ENCODE data around the gene PITX2. TPM values are rescaled to one million over a fixed set of nuclear protein-coding genes. Genes with fewer than 3 reads are reported as not detected.
A peak's percentile ranks its signal among the peaks of the same experiment; 100 is the strongest.

The PITX2 gene
- total and polyA plus RNA-seq, 2 of the 13 experiments (the other 11 are each of a cell fraction or from before 2014, with no cell fraction given), result not detected

GRCh38 chr4:110653321-110654253 lies 30.7 kb upstream of the PITX2 start:
- H3K27ac ChIP-seq (ENCODE audit: extremely low read length, insufficient read depth, low read length), result no peak overlapping the region
- 18% methylated on average over 6 of the region's 6 CpGs for WGBS (ENCODE audit: low lambda C conversion rate)
- intact Hi-C loops (cut with micrococcal nuclease; ENCODE audit: unreplicated experiment), result no loop called here

DNA sequence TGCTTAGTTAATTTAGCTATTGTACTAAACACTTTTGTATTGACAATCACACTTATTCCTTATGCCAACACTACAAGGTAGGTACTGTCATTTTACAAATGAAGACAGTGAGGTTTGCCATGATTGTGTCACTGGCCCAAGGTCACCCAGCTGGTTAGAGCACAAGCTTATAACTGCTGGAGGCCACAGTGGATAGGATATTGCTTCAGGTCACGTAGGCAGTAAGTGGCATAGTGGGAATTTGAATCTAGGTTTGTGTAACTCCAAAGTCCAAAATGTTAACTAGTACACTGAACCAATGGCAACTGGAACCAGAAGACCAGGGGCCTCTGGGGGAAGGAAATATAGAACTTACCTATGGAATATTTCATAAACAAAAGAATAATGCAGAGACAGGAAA lies 21.1 kb upstream of the PITX2 start:
- Histone ChIP-seq H3K27me3 (ENCODE audit: control insufficient read depth in 1 of 2, insufficient read depth in 2 of 2, low read length in 2 of 2) (peaks cover 0 to 39% of the 10 kb centered on the region in 2 experiments), H3K79me2 (ENCODE audit: insufficient read depth, low read length) (no peaks in the 10 kb centered on the region), H3K4me2 (ENCODE audit: low read depth, low read length) (0 out of 2 replicates have a peak overlapping the region, but pooled peaks have one; percentile 8), H3K9me3 (ENCODE audit: low read length) (no peaks in the 10 kb centered on the region), H3K9ac (ENCODE audit: insufficient read depth, low read depth, low read length) (no peak overlapping the region), H3K4me3 (replicated peaks in 1 of 3; ENCODE audit: insufficient read depth in 1 of 3, low read depth in 2 of 3, low read length in 3 of 3) (no peak overlapping the region), H4K20me1 (ENCODE audit: insufficient read depth, low read length) (no peaks in the 10 kb centered on the region), H2AFZ (ENCODE audit: low read length) (no peak overlapping the region), H3K27ac (ENCODE audit: extremely low read length, insufficient read depth, low read length) (no peak overlapping the region), H3K4me1 (ENCODE audit: insufficient read depth, low read length) (peaks cover 30% of the 10 kb centered on the region), H3K36me3 (replicated peaks in 1 of 2; ENCODE audit: control insufficient read depth in 1 of 2, insufficient read depth in 2 of 2, low read length in 2 of 2) (no peaks in the 10 kb centered on the region)
- no TSS peak for BruUV-seq (replicated peaks)
- peak; percentile 91 for ATAC-seq
- DNase-seq (ENCODE audit: low spot score), result peak; percentile 57
- POLR2A ChIA-PET, result no interaction called here
- CTCF ChIA-PET (ENCODE audit: low intra/inter-chr PET ratio, low total read pairs), result no interaction called here
- in situ Hi-C loops (cut with HindIII; ENCODE audit: extremely low pct_ligation_motif_present, low pct_unique_long_range_greater_than_20kb) (no loop called here), intact Hi-C loops (cut with micrococcal nuclease; ENCODE audit: unreplicated experiment) (no loop called here)
- 6% methylated on average over 1 of the region's 1 CpG for WGBS (ENCODE audit: low lambda C conversion rate)
- FAIRE-seq, result no peak
- TF ChIP-seq THAP9 (CRISPR knock-in tag; IDR thresholded peaks at IDR 0.05; ENCODE audit: borderline replicate concordance) (no peak), ATF1 (CRISPR knock-in tag; IDR thresholded peaks at IDR 0.05) (peak; percentile 51; the same call in 1 of the 2 replicates), RFX3 (CRISPR knock-in tag; IDR thresholded peaks at IDR 0.05) (no peak), POGZ (CRISPR knock-in tag; IDR thresholded peaks at IDR 0.05) (peak; percentile 89), MIER2 (CRISPR knock-in tag; IDR thresholded peaks at IDR 0.05) (peak; percentile 27; the same call in 1 of the 2 replicates), HOXA3 (CRISPR knock-in tag; IDR thresholded peaks at IDR 0.05) (peak; percentile 36; the same call in 1 of the 2 replicates), HMG20A (CRISPR knock-in tag; IDR thresholded peaks at IDR 0.05; ENCODE audit: borderline replicate concordance) (peak; percentile 65; the same call in 1 of the 2 replicates), ZNF614 (CRISPR knock-in tag; IDR thresholded peaks at IDR 0.05; ENCODE audit: borderline replicate concordance) (0 out of 2 replicates have a peak, but pooled peaks have one; percentile 54), LCORL (IDR thresholded peaks at IDR 0.05) (no peak), LCORL (CRISPR knock-in tag; IDR thresholded peaks at IDR 0.05) (0 out of 2 replicates have a peak, but pooled peaks have one; percentile 22), NFYB (CRISPR knock-in tag; IDR thresholded peaks at IDR 0.05) (0 out of 2 replicates have a peak, but pooled peaks have one; percentile 9), HOXA9 (CRISPR knock-in tag; IDR thresholded peaks at IDR 0.05; ENCODE audit: borderline replicate concordance) (no peak)
- TF ChIP-seq, protein P1, sequence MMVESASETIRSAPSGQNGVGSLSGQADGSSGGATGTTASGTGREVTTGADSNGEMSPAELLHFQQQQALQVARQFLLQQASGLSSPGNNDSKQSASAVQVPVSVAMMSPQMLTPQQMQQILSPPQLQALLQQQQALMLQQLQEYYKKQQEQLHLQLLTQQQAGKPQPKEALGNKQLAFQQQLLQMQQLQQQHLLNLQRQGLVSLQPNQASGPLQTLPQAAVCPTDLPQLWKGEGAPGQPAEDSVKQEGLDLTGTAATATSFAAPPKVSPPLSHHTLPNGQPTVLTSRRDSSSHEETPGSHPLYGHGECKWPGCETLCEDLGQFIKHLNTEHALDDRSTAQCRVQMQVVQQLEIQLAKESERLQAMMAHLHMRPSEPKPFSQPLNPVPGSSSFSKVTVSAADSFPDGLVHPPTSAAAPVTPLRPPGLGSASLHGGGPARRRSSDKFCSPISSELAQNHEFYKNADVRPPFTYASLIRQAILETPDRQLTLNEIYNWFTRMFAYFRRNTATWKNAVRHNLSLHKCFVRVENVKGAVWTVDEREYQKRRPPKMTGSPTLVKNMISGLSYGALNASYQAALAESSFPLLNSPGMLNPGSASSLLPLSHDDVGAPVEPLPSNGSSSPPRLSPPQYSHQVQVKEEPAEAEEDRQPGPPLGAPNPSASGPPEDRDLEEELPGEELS (CRISPR knock-in tag; IDR thresholded peaks at IDR 0.05), result peak; percentile 26; the same call in 1 of the 2 replicates

More at GRCh38 chr4:110653321-110654253, 30.7 kb upstream of the PITX2 start:
- H3K4me3 ChIP-seq (replicated peaks in 1 of 3; ENCODE audit: insufficient read depth in 1 of 3, low read depth in 2 of 3, low read length in 3 of 3), result no peak overlapping the region
- no peaks in the 10 kb centered on the region for H3K27me3 ChIP-seq (ENCODE audit: control insufficient read depth in 1 of 2, insufficient read depth in 2 of 2, low read length in 2 of 2)
- ChIA-PET CTCF (ENCODE audit: low intra/inter-chr PET ratio, low total read pairs) (no interaction called here), POLR2A (no interaction called here)
- no peak for FAIRE-seq
- TF ChIP-seq BRCA1 (CRISPR knock-in tag; IDR thresholded peaks at IDR 0.05), result no peak
- no peaks in the 10 kb centered on the region for H4K20me1 ChIP-seq (ENCODE audit: insufficient read depth, low read length)
- H3K4me1 ChIP-seq (ENCODE audit: insufficient read depth, low read length), result peaks cover 11% of the 10 kb centered on the region
- no peak overlapping the region for H3K9ac ChIP-seq (ENCODE audit: insufficient read depth, low read depth, low read length)
- BruUV-seq (replicated peaks), result no TSS peak
- no peaks in the 10 kb centered on the region for H3K36me3 ChIP-seq (replicated peaks in 1 of 2; ENCODE audit: control insufficient read depth in 1 of 2, insufficient read depth in 2 of 2, low read length in 2 of 2)
- no peak for DNase-seq (ENCODE audit: low spot score)
- H3K79me2 ChIP-seq (ENCODE audit: insufficient read depth, low read length), result no peaks in the 10 kb centered on the region
- in situ Hi-C loops (cut with HindIII; ENCODE audit: extremely low pct_ligation_motif_present, low pct_unique_long_range_greater_than_20kb), result no loop called here
- H3K9me3 ChIP-seq (ENCODE audit: low read length), result no peaks in the 10 kb centered on the region
- H3K4me2 ChIP-seq (ENCODE audit: low read depth, low read length), result no peak overlapping the region
- no peak for ATAC-seq
- H2AFZ ChIP-seq (ENCODE audit: low read length), result no peak overlapping the region
